ENCODE measurements around the gene PSMD2.

PSMD2 gene

DNA sequence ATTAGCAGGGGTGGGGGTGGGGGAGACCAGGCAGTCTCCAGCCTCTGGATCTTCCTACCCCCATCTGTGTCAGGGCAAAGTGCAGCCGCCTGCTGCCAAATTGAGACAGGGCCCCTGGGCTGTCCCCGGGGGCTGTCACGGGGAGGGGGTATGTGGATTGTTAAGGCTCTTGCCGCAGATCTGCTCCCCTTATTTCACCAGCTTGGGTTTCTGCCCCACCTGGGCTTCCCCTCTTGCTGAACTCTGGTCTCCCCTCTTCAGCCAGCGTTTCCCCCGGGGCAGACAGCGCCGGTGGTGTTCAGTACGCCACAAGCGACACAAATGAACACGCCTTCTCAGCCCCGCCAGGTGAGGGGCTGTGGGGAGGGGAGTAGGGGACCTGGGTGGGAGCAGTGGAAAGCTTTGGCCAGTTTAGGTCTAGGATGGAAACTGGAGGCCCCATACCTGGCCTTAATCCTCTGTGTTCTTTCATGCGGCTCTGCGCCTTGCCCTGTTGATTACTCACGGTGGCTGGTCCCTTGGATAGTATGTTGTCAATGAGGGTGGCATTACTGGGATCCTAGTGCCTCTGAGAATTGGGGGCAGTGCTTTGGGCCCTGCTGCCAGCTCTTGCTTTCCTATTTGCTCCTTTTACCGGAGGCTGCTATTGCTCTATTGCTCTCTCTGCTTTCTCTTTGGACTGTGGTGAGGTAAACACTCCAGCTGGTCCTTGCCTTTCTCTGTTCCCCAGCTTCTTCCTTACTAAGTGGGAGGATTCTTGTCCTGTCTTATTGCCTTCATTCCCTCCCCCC, 17.0 kb downstream of the PSMD2 start:
- H3K4me1 ChIP-seq (ENCODE audit: low read depth, poor library complexity, severe bottlenecking), result peaks cover 53% of the 10 kb centered on the region
- peaks cover 18% of the 10 kb centered on the region; the same call in 1 of the 2 replicates for H3K36me3 ChIP-seq (ENCODE audit: insufficient read depth)
- H3K27me3 ChIP-seq (ENCODE audit: insufficient read depth, low read depth), result no peaks in the 10 kb centered on the region; the same call in 1 of the 2 replicates
- H3K27ac ChIP-seq, result peak overlapping the region; percentile 78; the same call in 1 of the 2 replicates
- H3K4me3 ChIP-seq (IDR thresholded peaks at IDR 0.05; ENCODE audit: insufficient read depth, low read depth, low read length), result peak overlapping the region; percentile 91
- peak overlapping the region; percentile 97; the same call in 1 of the 2 replicates for H3K9ac ChIP-seq
- H3K79me2 ChIP-seq (ENCODE audit: insufficient read depth, low read depth), result peaks cover 61% of the 10 kb centered on the region
- TF ChIP-seq, protein P1, sequence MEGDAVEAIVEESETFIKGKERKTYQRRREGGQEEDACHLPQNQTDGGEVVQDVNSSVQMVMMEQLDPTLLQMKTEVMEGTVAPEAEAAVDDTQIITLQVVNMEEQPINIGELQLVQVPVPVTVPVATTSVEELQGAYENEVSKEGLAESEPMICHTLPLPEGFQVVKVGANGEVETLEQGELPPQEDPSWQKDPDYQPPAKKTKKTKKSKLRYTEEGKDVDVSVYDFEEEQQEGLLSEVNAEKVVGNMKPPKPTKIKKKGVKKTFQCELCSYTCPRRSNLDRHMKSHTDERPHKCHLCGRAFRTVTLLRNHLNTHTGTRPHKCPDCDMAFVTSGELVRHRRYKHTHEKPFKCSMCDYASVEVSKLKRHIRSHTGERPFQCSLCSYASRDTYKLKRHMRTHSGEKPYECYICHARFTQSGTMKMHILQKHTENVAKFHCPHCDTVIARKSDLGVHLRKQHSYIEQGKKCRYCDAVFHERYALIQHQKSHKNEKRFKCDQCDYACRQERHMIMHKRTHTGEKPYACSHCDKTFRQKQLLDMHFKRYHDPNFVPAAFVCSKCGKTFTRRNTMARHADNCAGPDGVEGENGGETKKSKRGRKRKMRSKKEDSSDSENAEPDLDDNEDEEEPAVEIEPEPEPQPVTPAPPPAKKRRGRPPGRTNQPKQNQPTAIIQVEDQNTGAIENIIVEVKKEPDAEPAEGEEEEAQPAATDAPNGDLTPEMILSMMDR (conservative IDR thresholded peaks at IDR 0.05; ENCODE audit: low read depth, low read length), result no peak
- H4K20me1 ChIP-seq (ENCODE audit: insufficient read depth), result peaks cover 42% of the 10 kb centered on the region
- peak overlapping the region; percentile 79 for H3K4me2 ChIP-seq
- H2AFZ ChIP-seq (ENCODE audit: low read depth), result no peak overlapping the region

DNA sequence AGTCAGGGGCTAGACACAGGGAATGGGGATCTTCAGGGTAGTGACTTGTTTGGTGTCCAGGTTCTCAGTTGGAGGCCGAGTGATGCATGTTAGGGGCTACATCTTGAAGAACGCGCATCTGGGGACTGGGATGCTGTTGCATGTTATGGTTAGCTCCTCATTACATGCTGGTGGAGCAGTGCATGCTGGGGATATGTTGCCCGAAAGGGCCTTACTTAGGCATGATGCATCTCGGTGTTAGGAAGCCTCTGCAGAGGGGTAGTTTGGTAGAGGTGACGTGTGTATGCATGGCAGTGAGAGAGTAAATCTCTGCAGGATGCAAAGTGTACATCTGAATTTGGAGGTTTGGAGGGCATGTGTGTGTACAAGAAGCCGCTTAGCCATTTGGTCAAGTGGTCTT, 17.8 kb downstream of the PSMD2 start:
- TF ChIP-seq, protein P1 (conservative IDR thresholded peaks at IDR 0.05; ENCODE audit: low read depth, low read length), result no peak
- H3K4me1 ChIP-seq (ENCODE audit: low read depth, poor library complexity, severe bottlenecking), result peaks cover 53% of the 10 kb centered on the region
- peaks cover 42% of the 10 kb centered on the region for H4K20me1 ChIP-seq (ENCODE audit: insufficient read depth)
- H2AFZ ChIP-seq (ENCODE audit: low read depth), result no peak overlapping the region
- H3K27me3 ChIP-seq (ENCODE audit: insufficient read depth, low read depth), result no peaks in the 10 kb centered on the region; the same call in 1 of the 2 replicates
- H3K36me3 ChIP-seq (ENCODE audit: insufficient read depth), result peaks cover 25% of the 10 kb centered on the region; the same call in 1 of the 2 replicates
- H3K4me3 ChIP-seq (IDR thresholded peaks at IDR 0.05; ENCODE audit: insufficient read depth, low read depth, low read length), result peak overlapping the region; percentile 72
- no peak overlapping the region; the same call in 1 of the 2 replicates for H3K9ac ChIP-seq
- peaks cover 68% of the 10 kb centered on the region for H3K79me2 ChIP-seq (ENCODE audit: insufficient read depth, low read depth)
- peak overlapping the region; percentile 11; the same call in 1 of the 2 replicates for H3K27ac ChIP-seq
- H3K4me2 ChIP-seq, result peak overlapping the region; percentile 79

DNA sequence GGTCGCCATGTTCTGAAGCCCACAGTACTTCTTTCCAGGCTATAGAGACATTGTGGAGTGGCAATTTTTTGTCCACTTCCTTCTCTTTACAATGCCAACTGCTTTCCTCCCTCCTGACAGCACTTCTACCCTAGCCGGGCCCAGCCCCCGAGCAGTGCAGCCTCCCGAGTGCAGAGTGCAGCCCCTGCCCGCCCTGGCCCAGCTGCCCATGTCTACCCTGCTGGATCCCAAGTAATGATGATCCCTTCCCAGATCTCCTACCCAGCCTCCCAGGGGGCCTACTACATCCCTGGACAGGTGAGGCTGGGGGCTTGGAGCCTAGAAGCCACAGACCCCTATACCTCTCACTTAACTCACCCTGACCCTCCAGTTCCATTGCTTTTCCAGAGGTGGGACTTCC, 18.2 kb downstream of the PSMD2 start:
- H3K9ac ChIP-seq, result no peak overlapping the region
- H2AFZ ChIP-seq (ENCODE audit: low read depth), result no peak overlapping the region
- no peaks in the 10 kb centered on the region; the same call in 1 of the 2 replicates for H3K27me3 ChIP-seq (ENCODE audit: insufficient read depth, low read depth)
- H3K4me1 ChIP-seq (ENCODE audit: low read depth, poor library complexity, severe bottlenecking), result peaks cover 53% of the 10 kb centered on the region
- peaks cover 72% of the 10 kb centered on the region for H3K79me2 ChIP-seq (ENCODE audit: insufficient read depth, low read depth)
- peak overlapping the region; percentile 11; the same call in 1 of the 2 replicates for H3K27ac ChIP-seq
- TF ChIP-seq, protein P1 (conservative IDR thresholded peaks at IDR 0.05; ENCODE audit: low read depth, low read length), result no peak
- peak overlapping the region; percentile 79 for H3K4me2 ChIP-seq
- H3K36me3 ChIP-seq (ENCODE audit: insufficient read depth), result peaks cover 29% of the 10 kb centered on the region; the same call in 1 of the 2 replicates
- H4K20me1 ChIP-seq (ENCODE audit: insufficient read depth), result peaks cover 42% of the 10 kb centered on the region
- no peak overlapping the region for H3K4me3 ChIP-seq (IDR thresholded peaks at IDR 0.05; ENCODE audit: insufficient read depth, low read depth, low read length)

DNA sequence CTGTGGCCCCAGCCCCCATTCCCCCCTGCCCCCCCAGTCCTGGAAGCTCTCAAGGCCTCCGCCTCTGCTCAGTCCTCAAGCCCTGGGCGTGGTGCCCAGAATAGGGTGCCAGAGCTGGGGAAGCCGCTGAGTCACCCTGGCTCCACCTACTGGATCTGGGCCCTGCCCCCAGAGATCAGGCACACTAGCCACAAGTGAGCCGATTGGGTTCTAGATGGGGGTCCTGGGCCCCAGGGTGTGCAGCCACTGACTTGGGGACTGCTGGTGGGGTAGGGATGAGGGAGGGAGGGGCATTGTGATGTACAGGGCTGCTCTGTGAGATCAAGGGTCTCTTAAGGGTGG, 21.0 kb downstream of the PSMD2 start:
- H3K4me1 ChIP-seq (ENCODE audit: low read depth, poor library complexity, severe bottlenecking), result peaks cover 49% of the 10 kb centered on the region
- H3K36me3 ChIP-seq (ENCODE audit: insufficient read depth), result peaks cover 51% of the 10 kb centered on the region; the same call in 1 of the 2 replicates
- H3K9ac ChIP-seq, result peak overlapping the region; percentile 38; the same call in 1 of the 2 replicates

More for the DNA sequence above, 21.0 kb downstream of the PSMD2 start:
- Histone ChIP-seq H3K4me3 (IDR thresholded peaks at IDR 0.05; ENCODE audit: insufficient read depth, low read depth, low read length) (no peak overlapping the region), H4K20me1 (ENCODE audit: insufficient read depth) (peaks cover 48% of the 10 kb centered on the region), H3K27me3 (ENCODE audit: insufficient read depth, low read depth) (no peaks in the 10 kb centered on the region; the same call in 1 of the 2 replicates), H3K27ac (peak overlapping the region; percentile 63), H2AFZ (ENCODE audit: low read depth) (no peak overlapping the region), H3K79me2 (ENCODE audit: insufficient read depth, low read depth) (peaks cover 90% of the 10 kb centered on the region), H3K4me2 (peak overlapping the region; percentile 33; the same call in 1 of the 2 replicates)
- TF ChIP-seq, protein P1 (conservative IDR thresholded peaks at IDR 0.05; ENCODE audit: low read depth, low read length), result no peak
